GM23248 (cell line): ENCODE data around the gene TM4SF20. TPM values are rescaled to one million over a fixed set of nuclear protein-coding genes. Genes with fewer than 3 reads are reported as not detected.
"Not testable (repeated sequence)": the region's sequence is repeated elsewhere in the genome, so short reads cannot be mapped to it uniquely, and the experiment has no call there.

Experiments
- DNase-seq: peaks from one replicate; pipeline ENCODE4 v3.0.0-alpha.2; 2015
- H2AFZ ChIP-seq: fragments of 200-600 bp; sonication (generic); 2 replicates; pipeline ENCODE4 v1.6.1; 2016; ENCODE audit warnings: antibody characterized with exemption
- H3F3A ChIP-seq: fragments of 200-600 bp; sonication (generic); 2 replicates; pipeline ENCODE4 v1.6.1; 2016; ENCODE audit warnings: mild to moderate bottlenecking, antibody characterized with exemption, mixed run types; ENCODE audit not compliant: insufficient read depth
- H3K27ac ChIP-seq: fragments of 200-600 bp; sonication (generic); 2 replicates; pipeline ENCODE4 v1.5.1; 2016; ENCODE audit warnings: mild to moderate bottlenecking
- H3K27me3 ChIP-seq: fragments of 200-600 bp; sonication (generic); replicated peaks from 2 replicates; pipeline ENCODE4 v1.6.1; 2016; ENCODE audit warnings: mild to moderate bottlenecking; ENCODE audit not compliant: insufficient read depth
- H3K36me3 ChIP-seq: fragments of 200-600 bp; sonication (generic); 2 replicates; pipeline ENCODE4 v1.6.1; 2016; ENCODE audit warnings: low read depth, mild to moderate bottlenecking
- H3K4me1 ChIP-seq: fragments of 200-600 bp; sonication (generic); 2 replicates; pipeline ENCODE4 v1.6.1; 2016; ENCODE audit warnings: mild to moderate bottlenecking; ENCODE audit not compliant: insufficient read depth
- H3K4me2 ChIP-seq: fragments of 200-600 bp; sonication (generic); one replicate; pipeline ENCODE4 v1.6.1; 2016; ENCODE audit warnings: mild to moderate bottlenecking; ENCODE audit not compliant: unreplicated experiment
- H3K4me3 ChIP-seq: fragments of 200-600 bp; sonication (generic); 2 replicates; pipeline ENCODE4 v1.5.1; 2016; ENCODE audit warnings: mild to moderate bottlenecking
- H3K79me2 ChIP-seq: fragments of 200-600 bp; sonication (generic); 2 replicates; pipeline ENCODE4 v1.6.1; 2016; ENCODE audit warnings: mild to moderate bottlenecking; ENCODE audit not compliant: insufficient read depth
- H3K9ac ChIP-seq: fragments of 200-600 bp; sonication (generic); 2 replicates; pipeline ENCODE4 v1.6.1; 2016; ENCODE audit warnings: mild to moderate bottlenecking
- H3K9me2 ChIP-seq: fragments of 200-600 bp; sonication (generic); 2 replicates; pipeline ENCODE4 v1.6.1; 2016; ENCODE audit warnings: mixed run types, mild to moderate bottlenecking, moderate library complexity; ENCODE audit not compliant: insufficient read depth
- H3K9me3 ChIP-seq: fragments of 200-600 bp; sonication (generic); one replicate; pipeline ENCODE4 v1.6.1; 2017; ENCODE audit warnings: low read depth
- H4K20me1 ChIP-seq: fragments of 200-600 bp; sonication (generic); 2 replicates; pipeline ENCODE4 v1.6.0; 2016; ENCODE audit not compliant: insufficient read depth
- EZH2 ChIP-seq: fragments of 200-600 bp; sonication (generic); IDR thresholded peaks from 2 replicates; pipeline ENCODE4 v1.6.1; 2018; ENCODE audit warnings: antibody characterized with exemption, mild to moderate bottlenecking; ENCODE audit not compliant: insufficient read depth, poor library complexity, severe bottlenecking
- EZH2phosphoT487 ChIP-seq: fragments of 200-600 bp; sonication (generic); IDR thresholded peaks from 2 replicates; pipeline ENCODE4 v1.6.1; 2018; ENCODE audit warnings: antibody characterized with exemption, moderate library complexity, mild to moderate bottlenecking, low read depth; ENCODE audit not compliant: insufficient read depth
- WGBS, 2 experiments: methylation state at CpG; one replicate each; pipeline ENCODE4 v1.1.6; 2015 to 2017; ENCODE audit warnings: low lambda C conversion rate in 2 of 2, low coverage in 1 of 2; ENCODE audit errors: missing lambda C conversion rate in 2 of 2; 5-methylcytosine and 5-hydroxymethylcytosine counted together
- in situ Hi-C: fragments of 300-500 bp; cut with MboI; formaldehyde crosslinking; loops from 2 replicates; pipeline ENCODE4 v1.15.0; 2020
- polyA plus RNA-seq: library from polyadenylated mRNA; unstranded; fragments of >200 nt; fragmentation: Nextera tagmentation; extraction: Ambion mirVana; gene quantifications from 2 replicates; pipeline ENCODE4 v1.2.1, GENCODE V29; 2016
- total RNA-seq: library from RNA; depleted of rRNA; stranded (reverse); fragments of >200 nt; shearing (Covaris generic); gene quantifications from 2 replicates; pipeline ENCODE4 v1.2.3, GENCODE V29; 2014

TM4SF20 gene
- total and polyA plus RNA-seq, 2 experiments from 2014 or later = 16.8 to 18.7 TPM

GRCh38 chr2:227366769-227367426, 12.2 kb downstream of the TM4SF20 start:
- H3K27ac ChIP-seq = peak overlapping the region; percentile 87
- no peaks in the 10 kb centered on the region for H3K79me2 ChIP-seq
- peak overlapping the region; percentile 43 for H3K9ac ChIP-seq
- peak; percentile 94 for DNase-seq
- H3K36me3 ChIP-seq = no peaks in the 10 kb centered on the region
- H3K9me2 ChIP-seq = no peaks in the 10 kb centered on the region
- no peaks in the 10 kb centered on the region for H3K9me3 ChIP-seq
- H2AFZ ChIP-seq = 0 out of 2 replicates have a peak overlapping the region, but pooled peaks have one; percentile 2
- 1% methylated on average over 11 of the region's 11 CpGs for WGBS, 2 experiments
- H3K4me3 ChIP-seq = no peak overlapping the region
- H3K4me2 ChIP-seq = peak overlapping the region; percentile 11
- in situ Hi-C loops = no loop called here
- H3K27me3 ChIP-seq = no peaks in the 10 kb centered on the region
- H3K4me1 ChIP-seq = peaks cover 59% of the 10 kb centered on the region
- TF ChIP-seq EZH2 (no peak), EZH2phosphoT487 (no peak)
- no peaks in the 10 kb centered on the region for H4K20me1 ChIP-seq
- H3F3A ChIP-seq = peaks cover 87% of the 10 kb centered on the region

- H3K4me2 ChIP-seq = peak overlapping the region; percentile 19
- in situ Hi-C loops = no loop called here
- H2AFZ ChIP-seq = 0 out of 2 replicates have a peak overlapping the region, but pooled peaks have one; percentile 3
- H3K27me3 ChIP-seq = no peaks in the 10 kb centered on the region
- H3F3A ChIP-seq = peaks cover 89% of the 10 kb centered on the region
- H3K9me2 ChIP-seq = no peaks in the 10 kb centered on the region
- H3K36me3 ChIP-seq = peaks cover 6% of the 10 kb centered on the region; the same call in 1 of the 2 replicates
- H3K79me2 ChIP-seq = no peaks in the 10 kb centered on the region
- H3K27ac ChIP-seq = peak overlapping the region; percentile 87
- H3K4me3 ChIP-seq = 0 out of 2 replicates have a peak overlapping the region, but pooled peaks have one; percentile 8
- DNase-seq = peak; percentile 19
- peaks cover 48% of the 10 kb centered on the region for H3K4me1 ChIP-seq
- H3K9me3 ChIP-seq = no peaks in the 10 kb centered on the region
- TF ChIP-seq EZH2 (no peak), EZH2phosphoT487 (no peak)
- no peaks in the 10 kb centered on the region for H4K20me1 ChIP-seq
- WGBS, 2 experiments = 29 to 33% methylated on average over 3 of the region's 3 CpGs
- peak overlapping the region; percentile 22 for H3K9ac ChIP-seq
Measured at GRCh38 chr2:227365833-227366232, 13.3 kb downstream of the TM4SF20 start.

GRCh38 chr2:227364585-227365263, 14.4 kb downstream of the TM4SF20 start:
- H3K9ac ChIP-seq, H3K4me3 ChIP-seq, H3K27me3 ChIP-seq, H3K9me3 ChIP-seq, H2AFZ ChIP-seq, H4K20me1 ChIP-seq, H3K4me2 ChIP-seq, H3K79me2 ChIP-seq, H3K9me2 ChIP-seq, in situ Hi-C loops: not testable (repeated sequence)
- Histone ChIP-seq H3K36me3 (peaks cover 16% of the 10 kb centered on the region; the same call in 1 of the 2 replicates), H3K27ac (peak overlapping the region; percentile 87), H3K4me1 (peaks cover 39% of the 10 kb centered on the region), H3F3A (peaks cover 91% of the 10 kb centered on the region)
- 83% methylated on average over 11 of the region's 11 CpGs for WGBS, 2 experiments
- peak; percentile 37 for DNase-seq

- in situ Hi-C loops = no loop called here
Measured at GRCh38 chr2:227363756-227364155, 15.3 kb downstream of the TM4SF20 start.

More at GRCh38 chr2:227363756-227364155, 15.3 kb downstream of the TM4SF20 start:
- no peaks in the 10 kb centered on the region for H3K27me3 ChIP-seq
- peaks cover 29% of the 10 kb centered on the region for H3K4me1 ChIP-seq
- H3K36me3 ChIP-seq = peaks cover 26% of the 10 kb centered on the region
- H2AFZ ChIP-seq = no peak overlapping the region
- no peak overlapping the region for H3K4me3 ChIP-seq
- H3K9me2 ChIP-seq = no peaks in the 10 kb centered on the region
- peaks cover 89% of the 10 kb centered on the region for H3F3A ChIP-seq
- no peaks in the 10 kb centered on the region for H4K20me1 ChIP-seq
- no peak overlapping the region for H3K9ac ChIP-seq
- no peaks in the 10 kb centered on the region for H3K79me2 ChIP-seq
- DNase-seq = no peak
- TF ChIP-seq EZH2 (no peak), EZH2phosphoT487 (no peak)
- H3K9me3 ChIP-seq = no peaks in the 10 kb centered on the region
- H3K27ac ChIP-seq = no peak overlapping the region; the same call in 1 of the 2 replicates
- 90 to 93% methylated on average over 6 of the region's 6 CpGs for WGBS, 2 experiments
- H3K4me2 ChIP-seq = peak overlapping the region; percentile 0
